ENCODE data around the gene AUTS2.
"Not testable (repeated sequence)": the region's sequence is repeated elsewhere in the genome, so short reads cannot be mapped to it uniquely, and the experiment has no call there.

Gene AUTS2

DNA sequence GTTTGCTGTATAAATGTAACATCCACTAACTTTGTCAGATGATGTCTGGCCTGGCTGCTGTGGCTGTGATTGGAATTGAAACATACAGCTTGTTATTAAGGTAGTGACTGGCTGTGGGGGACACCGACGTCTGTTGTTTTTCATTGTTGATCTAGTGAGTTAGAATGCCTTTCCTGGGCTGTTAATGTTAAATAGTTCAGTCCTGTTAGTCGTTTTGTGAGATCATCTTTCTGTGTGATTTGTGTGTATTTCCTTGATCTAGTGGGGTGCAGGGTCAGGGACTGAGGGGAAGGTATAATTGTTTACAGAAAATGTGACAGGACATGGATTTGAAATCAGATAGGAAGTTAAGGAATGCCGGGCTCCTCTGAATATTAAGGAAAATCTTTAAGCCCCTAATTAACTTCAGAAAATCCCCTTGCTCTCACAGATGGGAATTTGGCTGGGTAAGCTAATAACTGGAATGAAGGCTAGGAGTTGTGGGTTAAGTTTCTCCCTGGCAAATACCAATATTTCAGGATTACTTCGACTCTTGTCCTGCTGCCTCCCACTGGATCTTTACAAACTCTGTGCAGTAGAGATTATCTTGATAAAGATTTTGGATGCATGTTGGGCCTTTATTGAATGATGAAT lies 163.1 kb downstream of the AUTS2 start:
- no peak for DNase-seq (ENCODE audit: low spot score)

DNA sequence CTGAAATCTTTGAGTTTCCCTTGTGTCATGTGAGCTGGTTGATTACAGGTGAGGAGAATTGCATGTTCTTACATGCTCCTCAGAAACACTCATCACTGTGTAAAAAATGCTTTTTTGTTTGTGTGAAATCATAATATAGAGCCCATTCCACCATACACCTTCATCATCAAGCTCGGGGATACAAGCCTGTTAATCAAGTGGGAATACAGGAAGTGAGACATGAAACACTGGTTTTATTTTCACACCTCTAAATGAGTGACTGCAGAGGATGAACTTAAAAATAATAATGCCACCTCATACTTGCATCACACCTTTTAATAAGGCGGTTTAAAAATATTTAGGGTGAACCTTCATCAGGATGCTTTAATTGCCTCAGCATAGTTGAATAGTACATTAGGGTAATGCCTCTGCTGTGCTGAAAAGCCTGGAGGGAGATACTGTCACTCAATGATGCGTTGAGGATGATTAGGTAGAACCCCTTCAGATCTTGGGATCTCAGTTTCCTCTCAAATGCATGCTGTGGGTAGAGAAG lies 164.6 kb downstream of the AUTS2 start:
- DNase-seq (ENCODE audit: low spot score): no peak

DNA sequence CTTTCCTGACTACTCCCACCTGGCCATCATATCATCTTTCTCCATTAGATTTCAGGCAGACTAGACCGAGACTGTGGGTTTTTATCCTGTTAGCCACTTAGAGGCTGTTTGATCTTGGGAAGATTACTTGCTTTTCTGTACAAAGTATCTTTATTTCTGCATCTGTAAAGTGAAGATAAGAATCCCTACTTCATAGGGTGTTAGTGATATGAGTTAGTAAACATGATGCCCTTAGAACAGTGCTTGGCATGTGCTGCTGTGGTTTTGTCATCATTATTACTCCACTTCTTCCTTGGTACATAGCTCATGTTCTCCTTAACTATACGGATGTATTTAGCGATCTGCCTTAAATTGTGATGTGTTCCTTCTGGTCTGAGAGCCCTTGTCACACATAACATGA lies 165.2 kb downstream of the AUTS2 start:
- DNase-seq (ENCODE audit: low spot score): no peak

DNA sequence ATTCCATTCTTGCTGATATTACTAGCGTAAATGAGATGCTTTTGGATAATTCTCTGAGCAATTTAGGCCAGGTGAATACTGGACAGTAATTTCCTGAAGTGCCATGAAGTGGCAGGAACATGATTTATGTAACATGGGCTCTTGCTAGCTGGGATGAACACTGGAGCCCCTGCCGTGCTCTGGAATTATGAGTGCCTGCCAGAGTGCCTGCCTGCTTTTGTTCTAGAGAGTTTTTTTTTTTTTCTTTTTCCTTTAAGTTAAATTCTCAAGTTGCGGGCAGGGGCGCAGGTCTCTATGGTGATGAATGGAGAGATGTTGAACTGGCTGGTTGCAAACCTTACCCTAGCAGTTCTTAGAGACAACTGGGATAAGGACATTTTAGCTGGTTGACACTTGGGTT lies 165.9 kb downstream of the AUTS2 start:
- no peak for DNase-seq (ENCODE audit: low spot score)

DNA sequence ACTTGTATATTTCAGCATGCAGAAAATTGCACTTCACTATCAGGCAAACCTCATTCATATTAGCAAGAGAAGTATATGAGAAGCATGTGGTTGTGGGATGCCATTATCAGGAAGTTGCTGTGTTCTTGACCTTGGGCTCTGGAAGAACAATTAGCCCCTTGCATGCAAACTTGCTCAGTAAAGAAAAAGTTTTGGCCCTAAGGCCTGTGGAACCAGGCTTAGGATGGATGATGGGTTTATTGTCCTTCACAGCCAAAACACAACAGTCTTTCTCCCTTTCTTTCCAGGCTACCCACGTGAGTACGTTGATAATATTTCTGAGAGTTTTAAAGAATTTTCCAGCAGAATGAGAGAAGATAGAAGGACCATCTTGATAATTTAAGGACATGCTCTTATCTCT lies 166.4 kb downstream of the AUTS2 start:
- DNase-seq (ENCODE audit: low spot score): no peak

DNA sequence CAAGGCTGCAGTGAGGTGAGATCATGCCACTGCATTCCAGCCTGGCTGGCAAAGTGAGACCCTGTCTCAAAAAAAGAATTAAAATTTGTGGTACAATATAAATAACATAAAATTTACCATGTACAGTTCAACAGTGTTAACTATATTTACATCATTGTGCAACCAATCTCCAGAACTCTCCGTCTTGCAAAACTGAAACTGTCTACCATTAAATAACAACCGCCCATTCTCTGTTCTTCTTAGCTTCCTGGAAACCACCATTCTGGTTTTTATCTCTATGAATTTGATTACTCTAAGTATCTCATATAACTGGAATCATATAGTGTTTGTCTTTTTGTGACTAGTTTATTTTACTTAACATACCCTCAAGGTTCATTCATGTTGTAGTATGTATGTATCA lies 167.6 kb downstream of the AUTS2 start:
- DNase-seq (ENCODE audit: low spot score): peak; percentile 3

DNA sequence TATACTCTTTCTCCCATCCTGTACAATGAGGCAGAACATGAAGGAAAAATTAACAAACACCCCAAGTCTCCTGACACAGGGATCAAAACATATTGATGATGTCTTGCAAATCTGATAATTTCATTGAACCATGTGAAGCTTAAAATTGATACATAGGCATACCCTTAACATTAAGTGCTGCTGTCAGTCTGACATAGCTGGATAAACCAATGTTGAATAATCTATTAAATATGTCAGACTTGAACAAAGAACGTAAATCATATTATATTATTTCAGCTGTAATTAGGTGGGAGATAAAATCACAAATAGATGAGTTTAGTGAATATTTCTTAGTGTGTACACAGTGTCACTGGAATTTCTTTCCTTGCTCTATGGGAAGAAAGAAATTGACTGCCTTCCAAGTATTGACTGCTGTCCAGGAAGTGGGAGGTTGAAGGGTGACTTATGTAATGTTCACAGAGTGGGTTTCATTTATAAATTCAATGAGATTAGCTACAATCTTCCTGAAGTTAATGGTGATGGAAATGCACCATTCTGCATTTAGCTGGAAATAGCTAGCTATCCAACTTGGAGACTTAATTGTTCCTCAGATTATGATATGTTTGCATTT lies 170.8 kb downstream of the AUTS2 start:
- DNase-seq (ENCODE audit: low spot score): no peak

- DNase-seq (ENCODE audit: low spot score): no peak
Observed at GRCh38 chr7:69769826-69770225, 171.6 kb downstream of the AUTS2 start.

DNA sequence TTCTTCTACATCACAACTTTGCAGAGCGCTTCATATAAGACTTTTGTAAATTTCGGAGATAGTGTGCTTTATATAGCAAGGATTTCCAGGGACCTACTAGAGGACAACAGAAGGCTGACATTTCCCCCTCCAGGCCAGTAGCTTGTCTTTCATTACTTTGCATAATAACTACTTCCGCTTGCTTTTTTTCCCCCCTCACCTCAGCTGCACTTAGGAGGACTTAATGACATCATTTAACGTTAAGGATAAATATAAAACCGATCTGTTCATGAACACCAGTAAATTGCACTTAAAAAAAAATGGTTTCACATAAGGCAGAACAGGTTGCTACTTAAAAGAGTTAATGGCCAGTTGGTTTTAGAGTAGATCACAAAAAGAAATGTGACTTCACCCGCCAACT lies 172.3 kb downstream of the AUTS2 start:
- DNase-seq (ENCODE audit: low spot score): no peak

DNA sequence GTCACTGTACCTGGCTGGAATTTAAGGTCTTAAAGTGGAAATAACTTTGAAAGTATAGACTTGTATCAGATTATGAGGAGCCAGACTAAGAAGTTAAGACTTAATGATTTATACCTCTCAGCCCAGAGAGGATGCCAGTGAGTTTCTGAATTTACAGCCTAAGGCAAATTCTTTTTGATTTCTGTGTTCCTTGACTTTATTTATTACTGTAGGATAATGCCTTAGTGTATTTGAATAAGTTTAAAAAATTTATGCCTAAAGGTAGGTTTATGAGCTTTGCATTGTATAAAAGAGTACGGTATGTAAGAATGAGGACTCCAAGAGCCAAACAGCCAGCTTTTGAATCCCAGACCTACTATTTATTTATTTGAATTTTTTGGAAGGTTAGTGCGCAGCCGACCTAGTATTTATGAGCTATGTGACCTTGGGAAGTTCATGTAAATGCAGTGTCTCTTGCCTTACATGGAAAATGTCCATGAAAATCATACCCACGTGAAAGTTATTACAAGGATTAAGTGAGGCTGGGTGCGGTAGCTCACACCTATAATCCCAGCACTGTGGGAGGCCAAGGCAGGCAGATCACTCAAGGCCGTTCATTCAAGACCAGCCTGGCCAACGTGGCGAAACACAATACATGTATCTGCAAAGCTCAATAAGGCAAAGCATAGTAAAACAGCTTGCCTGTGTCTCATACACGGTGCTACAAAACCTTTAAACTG lies 174.6 kb downstream of the AUTS2 start:
- no peak for DNase-seq (ENCODE audit: low spot score)

- no peak for DNase-seq (ENCODE audit: low spot score)
Observed at GRCh38 chr7:69773535-69774225, 175.4 kb downstream of the AUTS2 start.

DNA sequence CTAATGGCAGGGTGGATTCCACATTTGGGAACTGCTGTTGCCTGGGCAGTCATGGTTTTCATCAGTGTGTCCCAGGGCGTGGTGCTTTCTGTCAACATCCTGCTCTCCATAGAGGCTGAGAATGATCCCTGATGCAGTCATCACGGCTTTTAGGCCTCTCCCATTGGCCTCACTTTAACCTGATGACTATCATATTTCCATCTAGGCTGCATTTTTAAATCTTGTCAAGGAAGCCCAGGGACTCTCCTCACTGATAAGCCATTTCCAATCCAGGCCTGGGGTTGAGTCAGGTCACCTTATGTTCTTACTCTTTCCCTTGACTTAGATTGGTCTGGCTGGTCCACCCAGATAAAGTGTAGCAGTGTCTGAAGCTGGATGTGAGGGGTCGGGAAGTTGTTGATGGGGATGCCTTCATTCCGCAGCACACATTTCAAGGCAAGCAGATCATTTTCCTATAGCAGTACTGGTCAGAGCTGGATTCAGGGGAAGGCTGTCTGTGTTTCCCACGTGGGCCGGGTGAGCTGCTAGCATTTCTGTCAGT lies 177.0 kb downstream of the AUTS2 start:
- DNase-seq (ENCODE audit: low spot score): no peak

DNA sequence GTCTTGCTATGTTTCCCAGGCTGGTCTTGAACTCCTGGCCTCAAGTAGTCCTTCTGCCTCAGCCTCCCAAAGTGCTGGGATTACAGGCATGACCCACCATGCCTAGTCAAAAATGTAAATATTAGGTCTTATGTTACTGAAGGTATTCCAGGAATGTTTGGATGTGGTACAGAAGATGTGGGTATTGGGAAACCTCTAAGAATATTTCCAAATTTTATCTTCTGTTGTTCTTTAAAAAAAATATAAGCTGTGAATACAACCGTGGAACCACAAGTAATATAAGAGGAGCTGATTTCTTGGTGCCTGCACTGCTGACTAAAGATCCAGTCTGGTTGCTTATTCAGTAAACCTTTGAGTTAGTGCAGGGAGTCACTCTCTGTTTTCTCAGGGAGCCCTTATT lies 178.3 kb downstream of the AUTS2 start:
- no peak for DNase-seq (ENCODE audit: low spot score)

DNA sequence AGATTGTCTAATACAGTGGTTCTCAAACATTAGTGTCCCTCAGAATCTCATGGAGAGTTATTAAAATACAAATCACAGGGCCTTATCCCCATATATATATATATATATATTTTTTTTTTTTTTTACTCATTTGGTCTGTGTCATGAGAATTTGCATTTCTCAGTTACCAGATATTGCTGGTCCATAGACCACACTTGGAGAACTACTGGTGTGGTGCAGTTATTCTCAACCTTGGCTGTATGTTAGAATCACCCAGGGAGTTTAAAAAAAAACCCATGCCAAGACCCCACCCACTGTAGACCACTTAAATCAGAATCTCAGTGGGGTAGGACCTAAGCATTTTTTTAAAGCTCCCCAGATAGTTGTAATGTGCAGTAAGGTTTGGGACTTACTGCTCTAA lies 179.9 kb downstream of the AUTS2 start:
- no peak for DNase-seq (ENCODE audit: low spot score)

DNA sequence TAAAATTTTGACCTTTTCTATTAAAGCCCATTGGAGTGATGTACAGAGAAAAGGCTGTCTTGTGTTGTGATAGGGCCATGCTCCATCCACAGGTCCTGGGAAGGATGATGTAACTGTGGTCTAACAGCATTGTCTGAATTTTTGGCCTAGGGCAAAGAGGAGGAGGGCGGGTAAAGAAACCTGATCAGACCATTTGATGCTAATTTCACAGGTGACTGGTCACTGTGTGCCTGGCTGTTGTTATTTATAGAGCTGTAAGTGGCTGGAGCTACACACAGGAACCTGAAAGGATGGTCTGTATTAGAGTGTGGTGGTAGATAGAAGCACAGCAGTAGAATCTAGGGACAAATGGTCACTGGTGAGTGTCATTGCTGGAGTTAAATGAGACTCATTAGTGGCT lies 182.1 kb downstream of the AUTS2 start:
- DNase-seq (ENCODE audit: low spot score): no peak

GRCh38 chr7:69781412-69781846 lies 183.2 kb downstream of the AUTS2 start:
- DNase-seq (ENCODE audit: low spot score): no peak

DNA sequence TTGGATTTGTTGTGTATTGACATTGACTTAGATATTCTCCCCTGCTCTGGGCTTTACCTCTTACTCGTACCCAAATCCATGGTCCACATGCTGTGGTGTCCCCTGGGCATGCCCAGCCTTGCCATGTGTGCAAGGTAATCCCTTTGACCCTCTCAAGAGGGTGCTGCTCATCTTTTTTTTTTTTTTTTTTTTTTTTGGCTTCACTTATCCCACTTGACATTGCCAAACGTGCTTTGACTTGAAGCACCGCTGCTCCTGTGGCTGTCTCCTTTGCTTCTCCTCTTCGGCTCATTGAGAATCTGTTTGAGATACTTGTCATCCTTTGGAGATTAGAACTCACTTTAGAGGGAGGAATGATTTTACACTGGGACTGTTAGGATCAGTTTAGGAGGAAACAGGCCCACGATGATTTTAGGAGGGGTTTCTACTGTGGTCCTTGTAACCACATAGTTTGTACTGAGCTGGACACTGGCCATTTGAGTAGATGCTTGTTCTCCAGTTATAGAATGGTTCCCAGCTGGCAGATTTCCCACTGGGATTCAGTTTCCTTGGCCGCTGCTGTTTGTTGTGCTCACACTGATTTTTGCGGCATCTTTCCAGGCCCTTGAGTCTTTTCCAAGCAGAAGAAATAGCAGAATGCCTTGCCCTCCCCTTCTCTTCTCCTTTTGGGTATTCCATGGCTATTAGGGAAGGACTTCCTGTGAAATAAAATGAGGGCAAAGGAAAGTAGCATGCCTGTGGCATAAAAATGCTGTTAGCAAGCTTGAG lies 184.8 kb downstream of the AUTS2 start:
- no peak for DNase-seq (ENCODE audit: low spot score)

- DNase-seq (ENCODE audit: low spot score): not testable (repeated sequence)
Observed at GRCh38 chr7:69786130-69786529, 187.9 kb downstream of the AUTS2 start.

DNA sequence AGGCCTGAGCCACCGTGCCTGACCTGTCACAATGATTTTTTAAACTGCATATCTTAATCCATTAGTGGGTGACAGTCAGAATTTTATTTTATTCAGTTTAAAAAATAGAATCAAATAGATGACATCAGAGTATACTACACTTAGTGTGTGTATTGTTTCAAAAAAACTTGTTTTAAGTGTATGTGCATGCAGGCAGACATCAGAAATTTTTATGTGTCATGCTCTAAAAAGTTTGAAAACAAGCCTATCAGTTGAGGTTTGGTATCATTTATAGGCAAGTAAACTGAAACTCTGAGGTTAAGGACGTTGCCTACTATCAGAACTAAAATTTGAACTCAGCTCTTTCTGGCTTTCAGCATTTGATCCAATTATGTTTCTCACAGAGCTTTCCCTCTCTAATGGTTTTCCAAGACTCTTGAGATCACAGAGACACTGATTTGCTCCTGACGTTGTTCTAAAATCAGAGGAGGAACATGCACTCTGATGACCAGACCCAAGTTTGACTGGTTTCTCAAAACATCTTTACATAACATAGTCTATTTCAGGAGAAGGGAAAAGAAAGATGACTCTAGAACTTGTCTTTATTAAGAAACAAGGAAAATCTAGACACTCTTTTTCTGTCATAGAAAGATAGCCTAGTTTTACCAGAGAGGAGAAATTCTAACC lies 188.6 kb downstream of the AUTS2 start:
- DNase-seq (ENCODE audit: low spot score): no peak

- DNase-seq (ENCODE audit: low spot score): no peak
Observed at GRCh38 chr7:69787736-69788431, 189.6 kb downstream of the AUTS2 start.
